NCI-H128 (cell line): ENCODE measurements around the gene MEIOSIN.
A peak's percentile ranks its signal among the peaks of the same experiment; 100 is the strongest.

ENCODE experiments used
- DNase-seq: peaks from one replicate; lab custom pipeline; 2025; ENCODE audit not compliant: unreplicated experiment; lab: John Stamatoyannopoulos, UW

The MEIOSIN gene

GRCh38 chr19:45764945-45765701 lies 31.9 kb downstream of the MEIOSIN start:
- no peak for DNase-seq

- no peak for DNase-seq
Measured at GRCh38 chr19:45765702-45766295, 32.6 kb downstream of the MEIOSIN start.

DNA sequence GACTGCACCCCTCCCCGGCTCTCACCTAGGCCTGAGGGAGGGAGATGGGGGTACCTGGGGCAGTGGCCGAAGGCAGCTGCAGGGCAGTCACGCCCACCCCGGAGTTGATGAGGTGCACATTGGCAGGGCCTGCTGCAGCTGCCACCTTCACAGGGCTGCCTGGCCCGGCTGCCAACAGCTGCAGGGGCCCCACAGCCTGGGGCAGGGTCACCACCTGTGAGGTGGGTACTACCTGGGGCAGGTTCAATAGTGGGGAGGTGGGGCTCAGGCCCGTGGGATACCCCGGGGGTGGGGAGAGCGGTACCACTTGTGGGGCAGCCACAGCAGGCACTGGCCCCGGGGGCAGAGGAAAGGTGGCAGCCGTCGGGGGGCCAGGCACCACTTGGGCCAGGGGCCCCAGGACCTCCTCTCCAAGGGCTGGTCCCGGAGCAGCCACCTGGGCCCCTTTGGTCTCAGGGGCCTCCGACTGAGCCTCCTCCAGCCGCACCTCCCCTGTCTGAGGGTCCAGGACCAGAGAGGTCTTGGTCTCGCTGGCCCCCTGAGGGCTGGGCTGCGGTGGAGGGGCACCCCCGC lies 33.1 kb downstream of the MEIOSIN start:
- DNase-seq: no peak

- DNase-seq: no peak
Measured at GRCh38 chr19:45766869-45767346, 33.7 kb downstream of the MEIOSIN start.

DNA sequence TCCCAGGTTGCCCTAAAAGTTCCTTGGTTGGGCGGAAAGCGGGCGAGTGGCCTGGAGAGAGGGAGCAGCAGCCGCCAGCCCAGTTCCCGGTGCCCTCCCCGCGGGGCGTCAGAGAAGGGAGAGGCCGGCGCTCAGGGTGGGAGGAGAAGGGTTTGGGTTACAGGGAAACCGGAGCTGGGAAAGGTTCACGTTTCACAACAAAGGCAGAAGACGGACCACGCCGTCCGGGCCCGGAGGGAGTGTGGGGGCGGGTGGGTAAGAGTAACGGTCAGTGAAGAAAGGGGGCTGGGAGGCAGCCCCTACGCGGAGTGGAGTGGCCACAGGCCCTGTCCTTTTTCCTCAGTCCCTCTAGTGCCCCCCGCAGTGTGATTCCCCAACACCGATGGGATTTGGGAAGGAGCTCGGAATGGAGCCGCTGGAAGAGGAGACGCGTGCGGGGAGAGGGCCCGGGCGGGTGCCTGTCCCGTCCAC lies 34.2 kb downstream of the MEIOSIN start:
- peak; percentile 35 for DNase-seq

DNA sequence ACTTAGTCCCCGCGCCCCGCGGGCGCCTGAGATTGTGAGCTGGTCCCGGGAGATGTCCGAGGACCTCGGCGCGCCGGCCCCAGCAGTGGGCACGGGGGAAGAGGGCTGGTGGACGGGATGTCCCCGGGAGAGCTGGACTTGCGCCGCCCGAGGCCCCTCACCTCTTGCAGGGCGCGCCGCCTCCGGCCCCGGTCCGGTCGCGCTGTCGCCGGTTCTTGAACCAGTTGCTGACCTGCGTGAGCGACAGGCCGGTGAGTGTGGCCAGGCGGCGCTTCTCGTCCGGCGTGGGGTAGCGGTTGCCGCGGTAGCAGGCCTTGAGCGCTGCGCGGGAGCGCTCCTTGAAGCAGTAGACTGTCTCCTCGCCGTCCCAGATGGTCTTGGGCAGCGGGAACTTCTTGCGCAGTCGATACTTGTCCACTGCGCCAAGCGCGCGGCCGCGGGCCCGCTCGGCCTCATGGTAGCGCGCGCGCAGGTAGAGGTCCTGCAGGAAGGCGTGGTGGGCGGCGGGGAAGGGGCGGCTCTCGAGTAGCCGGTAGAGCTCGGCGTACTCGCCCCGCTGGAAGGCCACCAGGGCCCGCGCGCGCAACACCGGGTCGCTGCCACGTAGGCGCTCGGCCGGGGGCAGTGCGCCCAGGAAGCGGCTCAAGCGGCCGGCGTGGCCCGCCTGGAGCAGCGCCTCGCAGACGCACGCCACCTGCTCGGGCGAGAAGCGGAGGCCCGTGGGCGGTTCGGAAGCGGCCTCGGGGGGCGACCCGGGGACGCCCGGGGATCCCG lies 34.8 kb downstream of the MEIOSIN start:
- no peak for DNase-seq

DNA sequence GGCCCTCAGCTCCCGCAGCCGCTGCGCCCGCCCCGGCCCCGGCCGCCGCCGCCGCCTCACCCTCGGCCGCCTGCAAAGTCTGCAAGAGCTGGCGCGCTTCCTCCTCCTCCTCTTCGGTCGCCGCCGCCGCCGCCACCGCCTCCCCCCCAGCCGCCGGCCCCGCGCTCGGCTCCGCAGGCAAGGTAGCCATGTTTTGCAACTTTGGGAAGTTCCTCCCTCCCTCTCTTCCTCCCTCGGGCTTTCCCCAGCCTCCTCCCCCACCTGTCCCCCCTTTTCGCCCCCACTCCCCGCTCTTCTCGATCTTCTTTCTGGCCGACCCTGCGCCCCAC lies 35.4 kb downstream of the MEIOSIN start:
- no peak for DNase-seq

GRCh38 chr19:45768984-45769782 lies 35.9 kb downstream of the MEIOSIN start, which contains the start of gene SIX5:
Gene SIX5 (minus strand): TSS chr19:45769252. CDS start chr19:45768844, 408 bp downstream.
- DNase-seq: peak; percentile 97

DNA sequence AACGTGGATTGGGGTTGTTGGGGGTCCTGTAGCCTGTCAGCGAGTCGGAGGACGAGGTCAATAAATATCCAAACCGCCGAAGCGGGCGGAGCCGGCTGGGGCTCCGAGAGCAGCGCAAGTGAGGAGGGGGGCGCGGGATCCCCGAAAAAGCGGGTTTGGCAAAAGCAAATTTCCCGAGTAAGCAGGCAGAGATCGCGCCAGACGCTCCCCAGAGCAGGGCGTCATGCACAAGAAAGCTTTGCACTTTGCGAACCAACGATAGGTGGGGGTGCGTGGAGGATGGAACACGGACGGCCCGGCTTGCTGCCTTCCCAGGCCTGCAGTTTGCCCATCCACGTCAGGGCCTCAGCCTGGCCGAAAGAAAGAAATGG lies 36.6 kb downstream of the MEIOSIN start:
- no peak for DNase-seq

- DNase-seq: peak; percentile 92
Measured at GRCh38 chr19:45770192-45771101, 37.2 kb downstream of the MEIOSIN start.

DNA sequence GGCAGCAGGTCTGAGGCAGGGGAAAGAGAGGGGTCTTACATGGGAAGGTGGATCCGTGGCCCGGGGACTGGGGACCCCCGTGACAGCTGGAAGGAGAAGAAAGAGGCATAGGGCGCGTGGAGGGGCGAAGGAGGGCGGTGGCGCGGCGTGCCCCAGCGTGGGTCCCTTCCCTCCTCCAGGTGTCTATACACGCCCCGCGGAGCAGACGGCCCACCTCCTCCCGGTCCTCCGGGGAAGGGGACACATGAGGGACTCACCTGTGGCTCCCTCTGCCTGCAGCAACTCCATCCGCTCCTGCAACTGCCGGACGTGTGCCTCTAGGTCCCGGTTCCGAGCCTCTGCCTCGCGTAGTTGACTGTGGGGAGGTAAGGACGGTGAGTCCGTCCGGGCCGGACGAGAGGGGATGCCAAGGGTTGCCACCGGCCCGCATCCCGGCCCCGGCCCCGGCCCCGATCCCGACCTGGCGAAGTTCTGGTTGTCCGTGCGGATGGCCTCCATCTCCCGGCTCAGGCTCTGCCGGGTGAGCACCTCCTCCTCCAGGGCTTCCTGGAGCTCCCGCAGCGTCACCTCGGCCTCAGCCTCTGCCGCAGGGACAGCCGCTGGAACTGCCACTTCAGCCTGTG lies 38.2 kb downstream of the MEIOSIN start:
- no peak for DNase-seq

- DNase-seq: no peak
Measured at GRCh38 chr19:45772130-45772840, 39.0 kb downstream of the MEIOSIN start.

GRCh38 chr19:45772912-45773311 lies 39.7 kb downstream of the MEIOSIN start:
- no peak for DNase-seq

GRCh38 chr19:45773384-45773783 lies 40.1 kb downstream of the MEIOSIN start:
- DNase-seq: no peak

DNA sequence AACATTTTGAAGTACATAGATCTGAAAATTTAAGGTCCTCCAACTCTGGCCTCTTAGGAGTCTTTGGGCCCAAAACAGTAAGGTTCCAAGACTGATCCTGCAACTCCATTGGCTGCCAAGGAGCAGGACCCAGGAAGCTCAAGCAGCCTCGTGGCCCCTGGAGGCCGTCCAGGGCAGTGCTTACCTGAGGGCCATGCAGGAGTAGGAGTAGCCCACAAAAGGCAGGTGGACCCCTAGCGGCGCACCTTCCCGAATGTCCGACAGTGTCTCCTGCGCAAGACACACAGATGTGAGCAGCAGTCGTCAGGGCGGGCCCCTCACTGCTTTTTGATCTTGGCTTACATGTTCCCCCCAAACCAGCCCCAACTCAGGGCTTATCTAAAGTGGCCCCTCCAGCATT lies 41.5 kb downstream of the MEIOSIN start:
- no peak for DNase-seq

- DNase-seq: no peak
Measured at GRCh38 chr19:45777395-45777961, 44.2 kb downstream of the MEIOSIN start.

DNA sequence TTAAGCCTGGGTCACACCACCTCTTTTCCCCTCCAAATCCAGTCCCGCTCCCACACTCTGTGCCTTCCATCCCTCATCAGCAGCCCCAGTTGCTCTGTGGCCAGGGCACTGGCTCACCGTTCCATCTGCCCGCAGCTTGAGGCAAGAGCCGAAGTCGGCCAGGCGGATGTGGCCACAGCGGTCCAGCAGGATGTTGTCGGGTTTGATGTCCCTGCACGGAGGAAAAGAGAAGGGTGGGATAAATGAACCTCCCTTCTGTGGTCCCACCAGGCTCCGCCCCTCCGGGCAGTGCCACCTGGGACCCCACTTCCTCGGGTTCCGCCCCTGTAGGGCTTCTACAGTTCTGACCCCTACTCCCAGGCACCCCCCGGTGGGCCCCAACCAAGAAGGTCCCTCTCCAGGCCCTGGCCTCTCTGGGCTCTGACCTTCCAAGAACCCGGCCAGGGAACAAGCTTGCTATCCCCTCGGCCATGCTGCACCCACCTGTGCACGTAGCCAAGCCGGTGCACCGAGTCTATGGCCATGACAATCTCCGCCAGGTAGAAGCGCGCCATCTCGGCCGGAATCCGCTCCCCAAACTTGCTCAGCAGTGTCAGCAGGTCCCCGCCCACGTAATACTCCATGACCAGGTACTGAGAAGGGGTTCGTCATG lies 44.9 kb downstream of the MEIOSIN start:
- DNase-seq: no peak
